Effector memory CD4-positive, alpha-beta T cell (primary cell): ENCODE results near the gene HECW1.
"Not testable (repeated sequence)": the region's sequence is repeated elsewhere in the genome, so short reads cannot be mapped to it uniquely, and the experiment has no call there.

ENCODE experiments used
- DNase-seq, 3 donors: peaks; one replicate each; pipeline ENCODE4 v3.0.0-alpha.2; 2020
- H3K27ac ChIP-seq: 2 replicates; pipeline ENCODE4 v1.7.0; 2013; ENCODE audit warnings: mild to moderate bottlenecking, low read length, moderate library complexity; ENCODE audit not compliant: insufficient read depth, poor library complexity, severe bottlenecking
- H3K27me3 ChIP-seq: replicated peaks from 2 replicates; pipeline ENCODE4 v1.7.0; 2013; ENCODE audit warnings: mild to moderate bottlenecking, low read length; ENCODE audit not compliant: insufficient read depth, control insufficient read depth, poor library complexity, severe bottlenecking
- H3K36me3 ChIP-seq: 2 replicates; pipeline ENCODE4 v1.7.0; 2013; ENCODE audit warnings: mild to moderate bottlenecking, low read length, moderate library complexity; ENCODE audit not compliant: control insufficient read depth, insufficient read depth
- H3K4me1 ChIP-seq: 2 replicates; pipeline ENCODE4 v1.7.0; 2013; ENCODE audit warnings: low read length, mild to moderate bottlenecking; ENCODE audit not compliant: control insufficient read depth, insufficient read depth, poor library complexity, severe bottlenecking
- H3K4me3 ChIP-seq: 2 replicates; pipeline ENCODE4 v1.7.0; 2013; ENCODE audit warnings: low read length, low read depth, mild to moderate bottlenecking; ENCODE audit not compliant: insufficient read depth, poor library complexity, severe bottlenecking
- H3K9me3 ChIP-seq: 2 replicates; pipeline ENCODE4 v1.7.0; 2013; ENCODE audit warnings: mild to moderate bottlenecking, low read length, moderate library complexity; ENCODE audit not compliant: control insufficient read depth

Gene HECW1

DNA sequence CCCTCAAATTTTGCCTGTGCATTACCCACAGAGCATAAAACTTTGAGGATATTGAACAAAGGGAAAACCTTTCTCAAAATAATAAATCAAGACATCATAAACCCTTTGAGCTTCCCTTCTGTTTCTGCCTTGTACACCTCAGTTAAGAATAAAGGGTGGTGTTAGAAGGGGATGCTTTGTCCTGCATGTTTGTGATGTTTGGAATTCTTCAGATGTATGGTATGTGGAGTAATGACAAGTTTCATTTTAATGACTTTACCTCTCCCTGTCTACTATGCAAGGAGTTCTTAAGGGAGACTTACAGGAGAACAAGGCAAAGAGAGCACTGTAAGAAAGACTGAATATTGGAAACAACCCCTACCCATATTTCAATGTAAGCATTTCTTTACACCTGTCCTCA lies 99.2 kb downstream of the HECW1 start:
- H3K36me3 ChIP-seq: no peaks in the 10 kb centered on the region
- no peaks in the 10 kb centered on the region for H3K27me3 ChIP-seq
- H3K9me3 ChIP-seq: no peaks in the 10 kb centered on the region
- no peak overlapping the region for H3K4me3 ChIP-seq
- no peaks in the 10 kb centered on the region for H3K4me1 ChIP-seq
- H3K27ac ChIP-seq: no peak overlapping the region
- DNase-seq: no peak

- H3K27me3 ChIP-seq: no peaks in the 10 kb centered on the region
- H3K4me1 ChIP-seq: no peaks in the 10 kb centered on the region
- H3K36me3 ChIP-seq: no peaks in the 10 kb centered on the region
- no peaks in the 10 kb centered on the region for H3K9me3 ChIP-seq
- H3K27ac ChIP-seq: no peak overlapping the region
- DNase-seq: no peak
- H3K4me3 ChIP-seq: no peak overlapping the region
Measured at GRCh38 chr7:43212921-43213320, 100.5 kb downstream of the HECW1 start.

GRCh38 chr7:43215061-43215460 lies 102.6 kb downstream of the HECW1 start:
- no peaks in the 10 kb centered on the region for H3K27me3 ChIP-seq

DNA sequence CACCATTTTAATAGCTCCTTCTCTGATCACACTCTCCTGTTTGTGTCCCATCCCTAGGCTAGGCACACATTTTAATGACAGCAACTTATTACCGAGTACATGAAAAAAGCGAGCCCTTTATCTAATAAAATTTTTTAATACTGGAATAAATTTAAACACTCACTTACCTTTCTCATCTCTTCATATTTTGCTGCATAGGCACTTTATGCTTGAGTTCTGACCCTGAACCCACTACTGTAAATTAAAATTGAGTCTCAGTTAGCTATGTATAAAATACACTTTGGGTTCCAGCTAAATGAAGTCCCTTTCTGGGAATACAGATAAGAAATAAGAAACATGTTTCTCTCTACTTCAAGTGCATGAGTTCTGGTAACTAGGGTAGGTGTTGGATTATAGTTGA lies 104.6 kb downstream of the HECW1 start:
- no peaks in the 10 kb centered on the region for H3K36me3 ChIP-seq
- no peak overlapping the region for H3K4me3 ChIP-seq
- H3K9me3 ChIP-seq: no peaks in the 10 kb centered on the region
- H3K27me3 ChIP-seq: no peaks in the 10 kb centered on the region
- H3K4me1 ChIP-seq: no peaks in the 10 kb centered on the region
- no peak for DNase-seq
- H3K27ac ChIP-seq: no peak overlapping the region

More at GRCh38 chr7:43215061-43215460, 102.6 kb downstream of the HECW1 start:
- no peak overlapping the region for H3K4me3 ChIP-seq
- no peaks in the 10 kb centered on the region for H3K4me1 ChIP-seq
- H3K9me3 ChIP-seq: no peaks in the 10 kb centered on the region
- no peak overlapping the region for H3K27ac ChIP-seq
- DNase-seq: no peak
- no peaks in the 10 kb centered on the region for H3K36me3 ChIP-seq

- not testable (repeated sequence) for H3K27me3 ChIP-seq, H3K36me3 ChIP-seq, H3K4me1 ChIP-seq, H3K27ac ChIP-seq, H3K4me3 ChIP-seq, H3K9me3 ChIP-seq, DNase-seq
Measured at GRCh38 chr7:43218901-43219300, 106.5 kb downstream of the HECW1 start.

DNA sequence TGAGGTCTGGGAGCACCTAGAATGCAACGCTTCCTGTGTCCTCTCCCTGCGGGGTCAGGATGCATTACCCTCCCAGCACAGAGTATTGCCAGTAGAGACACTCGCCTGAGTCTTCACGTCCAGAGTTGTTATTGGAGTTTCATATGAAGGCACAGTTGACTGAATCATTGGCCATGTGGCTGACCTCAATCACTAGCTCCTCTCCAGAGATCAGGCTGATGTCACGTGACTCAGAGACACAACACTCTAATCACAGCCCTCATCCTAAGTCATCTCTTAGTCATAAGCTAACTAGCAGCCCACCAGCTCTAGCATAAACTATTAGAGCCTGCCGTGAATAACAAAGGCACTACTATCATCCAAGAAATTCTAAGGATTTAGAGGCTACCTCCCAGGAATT lies 107.8 kb downstream of the HECW1 start:
- no peak overlapping the region for H3K27ac ChIP-seq
- H3K4me1 ChIP-seq: no peaks in the 10 kb centered on the region
- DNase-seq: no peak

DNA sequence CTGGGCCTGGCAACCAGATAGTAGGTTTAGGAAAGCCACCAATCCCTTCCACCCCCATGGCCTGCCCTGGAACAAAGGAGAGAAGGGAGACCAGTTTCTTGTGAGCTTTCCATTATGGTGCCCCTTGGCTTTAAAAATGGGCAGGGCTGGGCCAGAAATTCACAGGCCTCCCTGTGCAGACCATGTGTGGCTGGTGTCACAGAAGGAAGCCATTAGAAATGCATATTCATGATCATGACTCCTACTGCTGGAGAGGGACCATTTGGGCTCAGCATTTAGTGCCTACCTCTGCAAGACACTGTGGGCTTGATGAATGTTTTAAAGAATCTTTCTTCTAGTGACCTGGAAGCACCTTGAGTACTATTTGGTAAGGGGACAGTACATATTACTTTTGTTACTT lies 108.3 kb downstream of the HECW1 start:
- Histone ChIP-seq H3K4me3 (no peak overlapping the region), H3K27ac (no peak overlapping the region), H3K9me3 (no peaks in the 10 kb centered on the region), H3K36me3 (no peaks in the 10 kb centered on the region), H3K27me3 (no peaks in the 10 kb centered on the region), H3K4me1 (no peaks in the 10 kb centered on the region)
- DNase-seq: no peak

More for the DNA sequence above, 107.8 kb downstream of the HECW1 start:
- H3K4me3 ChIP-seq: no peak overlapping the region
- H3K36me3 ChIP-seq: no peaks in the 10 kb centered on the region
- H3K9me3 ChIP-seq: no peaks in the 10 kb centered on the region
- no peaks in the 10 kb centered on the region for H3K27me3 ChIP-seq

DNA sequence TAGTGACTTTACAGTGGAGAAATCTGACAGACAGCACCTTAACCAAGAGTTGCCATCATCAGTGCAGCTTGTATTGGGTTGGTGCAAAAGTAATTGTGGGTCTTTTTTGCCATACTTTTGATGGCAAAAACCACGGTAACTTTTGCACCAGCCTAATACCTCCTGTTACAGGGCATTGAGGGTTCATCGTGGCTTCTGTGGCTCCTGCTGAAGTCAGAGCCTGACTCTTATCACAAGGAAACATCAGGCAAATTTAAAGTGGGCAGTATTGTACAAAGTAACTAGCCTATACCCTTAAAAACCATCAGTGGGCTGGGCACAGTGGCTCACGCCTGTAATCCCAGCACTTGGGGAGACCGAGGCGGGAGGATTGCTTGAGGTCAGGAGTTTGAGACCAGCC lies 117.4 kb downstream of the HECW1 start:
- no peaks in the 10 kb centered on the region for H3K27me3 ChIP-seq
- no peaks in the 10 kb centered on the region for H3K9me3 ChIP-seq
- DNase-seq: no peak
- no peaks in the 10 kb centered on the region for H3K4me1 ChIP-seq
- no peak overlapping the region for H3K4me3 ChIP-seq
- no peak overlapping the region for H3K27ac ChIP-seq
- no peaks in the 10 kb centered on the region for H3K36me3 ChIP-seq

GRCh38 chr7:43232366-43232765 lies 119.9 kb downstream of the HECW1 start:
- no peaks in the 10 kb centered on the region for H3K4me1 ChIP-seq
- H3K36me3 ChIP-seq: no peaks in the 10 kb centered on the region
- H3K27me3 ChIP-seq: no peaks in the 10 kb centered on the region
- no peak overlapping the region for H3K27ac ChIP-seq
- no peaks in the 10 kb centered on the region for H3K9me3 ChIP-seq
- H3K4me3 ChIP-seq: no peak overlapping the region
- DNase-seq: no peak

- H3K36me3 ChIP-seq: no peaks in the 10 kb centered on the region
- no peaks in the 10 kb centered on the region for H3K4me1 ChIP-seq
- no peak overlapping the region for H3K27ac ChIP-seq
- H3K27me3 ChIP-seq: no peaks in the 10 kb centered on the region
- no peaks in the 10 kb centered on the region for H3K9me3 ChIP-seq
- DNase-seq: no peak
- no peak overlapping the region for H3K4me3 ChIP-seq
Measured at GRCh38 chr7:43234073-43234472, 121.6 kb downstream of the HECW1 start.

DNA sequence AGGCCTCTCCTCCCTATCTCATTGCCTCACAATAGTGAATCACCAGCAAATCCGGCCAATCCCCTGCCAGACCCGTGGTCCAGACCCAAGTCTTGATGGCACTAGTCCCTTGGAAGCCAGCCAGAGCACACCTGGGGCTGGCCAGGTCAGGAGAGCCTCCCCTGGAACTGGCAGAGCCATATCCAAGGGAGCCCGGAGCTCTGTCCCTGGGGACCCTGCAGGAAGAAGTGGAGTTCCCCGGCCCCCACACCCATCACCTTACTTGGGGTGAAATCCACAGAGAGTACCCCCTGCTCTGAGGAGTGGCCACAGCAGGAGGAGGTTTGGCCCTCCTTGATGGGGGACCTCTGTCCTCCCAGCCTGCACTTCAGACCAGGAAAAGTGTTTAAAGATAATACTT lies 122.5 kb downstream of the HECW1 start:
- H3K4me1 ChIP-seq: no peaks in the 10 kb centered on the region
- no peak for DNase-seq
- no peaks in the 10 kb centered on the region for H3K36me3 ChIP-seq
- no peak overlapping the region for H3K27ac ChIP-seq
- no peaks in the 10 kb centered on the region for H3K9me3 ChIP-seq
- H3K27me3 ChIP-seq: no peaks in the 10 kb centered on the region
- no peak overlapping the region for H3K4me3 ChIP-seq
